ENCODE measurements around the gene WFDC6.

WFDC6 gene

DNA sequence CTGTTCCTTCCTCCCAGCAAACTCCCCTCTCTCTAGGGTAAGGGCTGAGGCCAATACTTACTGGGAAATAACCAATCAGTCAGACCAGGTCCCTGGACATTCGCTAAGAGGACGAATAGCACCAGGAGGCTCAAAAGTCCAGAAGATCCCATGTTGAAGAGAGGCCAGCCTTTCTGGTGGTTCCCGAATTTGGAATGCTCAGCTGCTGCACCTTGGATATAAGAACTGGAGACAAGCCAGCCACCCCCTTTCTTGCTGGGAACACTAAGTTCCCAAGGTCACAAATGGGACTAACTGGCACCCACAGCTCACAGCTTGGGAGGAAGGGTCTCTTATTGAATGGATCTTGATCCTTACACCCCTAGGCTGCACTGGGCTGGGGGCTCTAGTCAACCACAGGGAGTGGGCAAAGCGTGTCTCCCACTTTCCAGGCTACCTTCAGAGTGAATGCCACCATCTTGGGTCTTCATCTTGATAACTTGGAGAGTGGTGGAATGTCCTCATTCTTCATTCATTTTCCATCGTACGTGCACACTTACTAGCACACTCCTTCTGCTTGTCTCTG is 8.0 kb upstream of the WFDC6 start, which contains the start of gene EPPIN:
TSS of gene EPPIN (minus strand) at position 196 of the 565 bp plus-strand sequence. CDS start at position 152, 44 bp downstream.
- DNase-seq (ENCODE audit: extremely low read depth, low read depth), result no peak
- TF ChIP-seq, protein P1, sequence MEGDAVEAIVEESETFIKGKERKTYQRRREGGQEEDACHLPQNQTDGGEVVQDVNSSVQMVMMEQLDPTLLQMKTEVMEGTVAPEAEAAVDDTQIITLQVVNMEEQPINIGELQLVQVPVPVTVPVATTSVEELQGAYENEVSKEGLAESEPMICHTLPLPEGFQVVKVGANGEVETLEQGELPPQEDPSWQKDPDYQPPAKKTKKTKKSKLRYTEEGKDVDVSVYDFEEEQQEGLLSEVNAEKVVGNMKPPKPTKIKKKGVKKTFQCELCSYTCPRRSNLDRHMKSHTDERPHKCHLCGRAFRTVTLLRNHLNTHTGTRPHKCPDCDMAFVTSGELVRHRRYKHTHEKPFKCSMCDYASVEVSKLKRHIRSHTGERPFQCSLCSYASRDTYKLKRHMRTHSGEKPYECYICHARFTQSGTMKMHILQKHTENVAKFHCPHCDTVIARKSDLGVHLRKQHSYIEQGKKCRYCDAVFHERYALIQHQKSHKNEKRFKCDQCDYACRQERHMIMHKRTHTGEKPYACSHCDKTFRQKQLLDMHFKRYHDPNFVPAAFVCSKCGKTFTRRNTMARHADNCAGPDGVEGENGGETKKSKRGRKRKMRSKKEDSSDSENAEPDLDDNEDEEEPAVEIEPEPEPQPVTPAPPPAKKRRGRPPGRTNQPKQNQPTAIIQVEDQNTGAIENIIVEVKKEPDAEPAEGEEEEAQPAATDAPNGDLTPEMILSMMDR (IDR thresholded peaks at IDR 0.05; ENCODE audit: low read depth, low read length), result no peak

DNA sequence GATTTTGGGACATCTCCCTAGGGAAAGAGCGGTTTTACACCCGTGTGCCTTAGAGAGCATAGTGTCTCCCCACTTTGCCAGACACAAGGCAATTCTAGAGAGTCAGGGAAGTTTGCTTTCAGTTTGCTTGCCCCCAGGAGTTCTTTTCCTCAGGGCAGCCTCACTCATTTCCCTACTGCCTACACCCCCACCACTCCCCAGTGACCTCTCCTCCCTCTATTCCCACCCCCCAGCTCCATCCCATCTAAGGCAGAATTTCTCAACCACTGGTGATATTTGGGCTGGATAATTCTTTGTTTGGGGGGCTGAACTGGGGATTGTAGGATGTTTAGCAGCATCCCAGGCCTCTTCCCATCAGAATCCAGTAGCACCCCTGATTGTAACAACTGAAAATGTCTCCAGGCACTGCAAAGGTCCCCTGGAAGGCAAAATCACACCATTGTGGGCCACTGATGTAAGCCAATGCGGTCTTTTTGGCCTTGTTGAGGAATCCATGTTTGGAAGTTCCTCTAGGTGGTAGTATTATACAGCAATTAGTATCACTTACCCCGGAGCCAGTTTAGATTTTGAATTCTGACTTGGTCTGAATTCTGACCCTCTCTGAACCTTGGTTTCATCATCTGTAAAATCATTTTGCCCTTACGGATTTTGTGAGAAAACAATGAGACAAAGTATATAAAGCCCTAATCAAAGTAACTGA is 6.6 kb upstream of the WFDC6 start:
- TF ChIP-seq, protein P1 (IDR thresholded peaks at IDR 0.05; ENCODE audit: low read depth, low read length), result peak; percentile 36
- no peak for DNase-seq (ENCODE audit: extremely low read depth, low read depth)

DNA sequence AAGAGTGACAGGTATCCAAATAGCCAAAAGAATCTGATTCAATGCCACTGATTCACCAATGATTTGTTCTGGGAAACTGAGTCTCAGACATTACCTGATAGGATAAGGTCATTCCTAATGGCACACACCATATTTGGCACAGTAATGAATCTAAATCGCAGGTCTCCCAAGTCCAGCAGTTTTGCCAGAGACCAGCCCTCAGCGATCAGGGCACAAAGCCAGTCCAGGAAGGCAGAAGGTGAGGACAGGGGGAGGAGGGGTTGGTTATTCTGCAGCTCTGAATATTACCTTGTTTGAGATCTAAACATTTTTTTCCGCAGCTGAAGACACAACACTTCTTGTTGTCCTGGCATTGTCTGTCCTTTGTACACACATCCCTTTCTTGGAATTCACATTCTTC is 6.1 kb upstream of the WFDC6 start:
- TF ChIP-seq, protein P1 (IDR thresholded peaks at IDR 0.05; ENCODE audit: low read depth, low read length), result no peak
- no peak for DNase-seq (ENCODE audit: extremely low read depth, low read depth)

DNA sequence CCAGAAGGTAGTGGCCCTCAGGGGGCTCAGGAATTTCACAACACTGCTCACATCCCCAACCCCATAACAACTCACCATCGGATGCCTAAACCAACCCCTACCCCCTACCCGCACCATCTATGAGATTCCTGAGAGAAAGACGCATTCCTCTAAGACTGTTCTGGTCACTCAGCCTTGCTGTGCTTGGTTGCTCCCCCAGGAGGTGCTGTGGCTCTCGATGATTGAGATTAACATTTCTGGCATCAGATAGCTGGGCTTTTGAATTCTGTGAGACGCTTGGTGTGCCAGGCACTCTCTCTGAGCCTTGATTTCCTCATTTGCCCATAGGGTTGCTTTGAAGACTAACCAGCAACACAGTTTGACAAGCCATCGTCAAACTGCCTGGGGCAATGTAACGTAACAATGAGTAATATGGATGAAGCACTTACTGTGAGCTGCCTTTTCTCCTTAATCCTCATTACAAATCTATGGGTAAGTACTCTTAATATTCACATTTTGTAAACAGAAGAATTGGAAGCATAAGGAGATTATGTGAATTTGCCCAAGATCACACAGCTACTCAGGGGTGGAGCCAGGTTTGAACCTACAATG is 978 bp downstream of the WFDC6 start:
- TF ChIP-seq, protein P1 (IDR thresholded peaks at IDR 0.05; ENCODE audit: low read depth, low read length), result no peak
- DNase-seq (ENCODE audit: extremely low read depth, low read depth), result no peak

DNA sequence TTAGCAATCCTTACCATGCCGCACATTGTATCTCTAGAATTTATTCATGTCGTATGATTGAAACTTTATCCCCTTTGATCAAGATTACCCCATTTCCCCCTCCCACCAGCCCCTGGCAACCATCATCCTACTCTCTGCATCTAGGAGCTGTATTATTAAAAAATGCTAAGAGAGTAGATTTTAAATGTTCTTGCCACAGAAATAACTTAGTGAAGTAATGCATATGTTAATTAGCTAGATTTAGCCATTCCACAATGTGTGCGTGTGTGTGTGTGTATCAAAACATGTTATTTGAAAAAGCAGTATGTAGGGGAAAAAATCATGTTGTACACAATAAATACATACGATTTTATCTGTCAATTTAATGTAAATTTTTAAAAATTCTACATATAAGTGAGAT is 12.0 kb downstream of the WFDC6 start:
- TF ChIP-seq, protein P1 (IDR thresholded peaks at IDR 0.05; ENCODE audit: low read depth, low read length), result no peak

DNA sequence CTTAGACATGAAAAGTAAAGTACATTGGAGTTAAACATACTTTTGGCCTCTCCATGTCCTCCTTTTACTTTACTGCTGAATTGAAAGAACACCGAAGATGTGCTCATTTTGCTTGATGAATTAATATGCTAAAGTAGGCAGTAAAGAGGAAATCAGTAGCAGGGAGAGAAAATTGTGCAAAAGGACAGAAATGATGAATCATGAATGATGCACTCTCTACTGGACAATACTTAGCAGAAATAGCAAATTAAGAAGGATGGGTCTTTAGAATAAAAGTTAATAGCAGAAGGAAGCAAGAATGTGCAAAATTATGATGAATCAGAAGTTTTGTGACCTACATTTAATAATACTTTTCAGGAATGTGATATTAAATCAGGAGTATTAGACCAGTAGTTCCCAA is 15.5 kb downstream of the WFDC6 start:
- DNase-seq (ENCODE audit: extremely low read depth, low read depth), result no peak
- TF ChIP-seq, protein P1 (IDR thresholded peaks at IDR 0.05; ENCODE audit: low read depth, low read length), result no peak

More for the DNA sequence above, 12.0 kb downstream of the WFDC6 start:
- DNase-seq (ENCODE audit: extremely low read depth, low read depth), result no peak

DNA sequence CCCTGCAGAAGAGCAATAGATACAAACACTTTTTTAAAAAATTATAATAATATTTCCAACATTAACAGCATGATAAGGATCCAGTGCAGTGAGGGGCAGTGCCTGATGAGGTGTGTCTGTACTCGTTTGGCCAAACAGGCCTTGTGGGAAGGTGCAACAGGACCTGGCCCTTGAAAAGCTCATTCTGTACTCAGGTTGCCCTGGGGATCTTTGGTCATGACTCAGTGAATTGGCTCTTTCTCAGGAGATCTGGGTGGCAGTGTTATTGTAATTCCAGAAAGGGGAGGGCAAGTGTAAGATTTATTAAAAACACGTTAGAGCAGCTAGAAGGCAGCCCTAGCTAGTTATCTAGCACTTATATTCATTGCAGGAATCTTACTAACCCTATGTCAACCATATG is 21.0 kb downstream of the WFDC6 start:
- DNase-seq (ENCODE audit: extremely low read depth, low read depth), result no peak
- TF ChIP-seq, protein P1 (IDR thresholded peaks at IDR 0.05; ENCODE audit: low read depth, low read length), result no peak

Data from AG09319 (cell line).